Renal cortical epithelial cell (primary cell): Measurements from ENCODE around the gene KCNE4. TPM values are rescaled to one million over a fixed set of nuclear protein-coding genes. Genes with fewer than 3 reads are reported as not detected.
"Not testable (repeated sequence)": the region's sequence is repeated elsewhere in the genome, so short reads cannot be mapped to it uniquely, and the experiment has no call there.

Experiments used
- DNase-seq: peaks from one replicate; pipeline ENCODE4 v3.0.0-alpha.2; 2011; ENCODE audit warnings: low read depth
- total RNA-seq: library from RNA; depleted of rRNA; stranded (reverse); fragments of >200 nt; gene quantifications from 2 replicates; pipeline ENCODE4 v1.2.3, GENCODE V29; 2014

KCNE4 gene
- total RNA-seq, 1 donor from 2014 or later = 0.05 TPM

- no peak for DNase-seq
These were observed 4.9 kb downstream of the KCNE4 start for GRCh38 chr2:223056701-223057418.

GRCh38 chr2:223057569-223057968, 5.6 kb downstream of the KCNE4 start:
- DNase-seq = no peak

DNA sequence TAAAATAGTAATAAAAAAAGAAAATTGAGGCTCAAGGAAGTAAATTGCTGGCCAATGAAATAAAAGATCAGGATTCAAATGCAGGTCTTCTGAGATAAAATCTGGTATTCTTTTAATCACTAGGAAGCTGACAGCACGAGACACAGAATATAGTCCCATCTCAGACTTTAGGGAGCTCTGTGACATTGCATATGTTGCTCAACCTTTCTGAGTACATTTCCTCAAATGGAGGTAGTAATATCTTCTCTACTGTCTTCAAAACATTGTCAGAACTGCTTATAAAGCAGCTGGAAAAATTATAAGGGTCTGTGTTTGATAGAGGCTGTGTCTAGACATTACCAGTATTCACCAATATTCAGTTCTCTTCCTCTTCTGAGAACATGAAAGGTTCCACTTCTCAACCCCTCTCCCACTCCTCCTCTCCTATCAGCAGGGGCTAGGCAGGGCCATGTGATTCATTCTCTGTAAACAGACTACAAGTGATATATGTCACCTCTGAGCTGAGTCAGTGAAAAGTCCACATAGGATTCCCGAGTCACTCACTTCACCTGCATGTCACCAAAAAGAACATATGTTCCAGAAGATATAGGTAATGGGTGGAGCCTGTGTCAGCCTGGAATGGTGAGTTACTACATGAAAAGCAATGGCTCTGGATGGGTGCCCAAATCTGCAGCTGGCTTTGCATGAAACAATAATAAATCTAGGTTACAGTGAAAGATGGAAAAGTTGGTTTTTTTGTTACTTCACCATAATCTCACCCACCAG, 7.1 kb downstream of the KCNE4 start:
- no peak for DNase-seq

DNA sequence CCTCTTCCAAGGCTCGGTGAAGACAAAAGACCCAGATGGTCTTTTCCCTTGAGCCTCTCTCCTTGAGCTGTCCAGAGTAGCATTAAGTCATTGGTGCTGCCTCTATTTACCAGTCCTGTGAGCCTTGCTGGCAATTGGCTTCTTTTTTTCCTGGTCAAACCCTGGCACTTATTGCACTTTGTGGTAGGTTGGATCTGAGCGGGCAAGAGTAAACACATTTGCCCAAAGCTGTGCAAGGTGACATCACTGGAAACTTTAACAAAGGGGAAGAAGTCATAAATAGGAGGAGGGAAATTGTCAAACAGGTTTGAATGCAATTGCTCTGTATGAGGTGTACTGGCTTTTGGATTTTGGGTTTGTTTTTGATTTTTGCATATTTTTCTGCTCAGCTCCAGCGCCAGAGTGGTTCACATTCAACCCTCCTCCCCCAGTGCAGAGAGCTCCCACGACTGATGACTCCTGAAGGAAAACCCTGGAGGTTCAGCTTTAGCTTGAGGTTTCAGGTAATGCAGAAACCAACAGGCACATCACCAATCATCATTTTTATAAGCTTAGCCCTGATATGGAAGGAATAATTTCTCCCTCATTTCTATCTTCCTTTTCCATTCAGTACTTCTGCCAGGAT, 8.3 kb downstream of the KCNE4 start:
- DNase-seq = no peak

GRCh38 chr2:223062396-223062795, 10.4 kb downstream of the KCNE4 start:
- no peak for DNase-seq

GRCh38 chr2:223065107-223065506, 13.1 kb downstream of the KCNE4 start:
- DNase-seq = no peak

- DNase-seq = no peak
These were observed 14.7 kb downstream of the KCNE4 start for GRCh38 chr2:223066721-223067120.

DNA sequence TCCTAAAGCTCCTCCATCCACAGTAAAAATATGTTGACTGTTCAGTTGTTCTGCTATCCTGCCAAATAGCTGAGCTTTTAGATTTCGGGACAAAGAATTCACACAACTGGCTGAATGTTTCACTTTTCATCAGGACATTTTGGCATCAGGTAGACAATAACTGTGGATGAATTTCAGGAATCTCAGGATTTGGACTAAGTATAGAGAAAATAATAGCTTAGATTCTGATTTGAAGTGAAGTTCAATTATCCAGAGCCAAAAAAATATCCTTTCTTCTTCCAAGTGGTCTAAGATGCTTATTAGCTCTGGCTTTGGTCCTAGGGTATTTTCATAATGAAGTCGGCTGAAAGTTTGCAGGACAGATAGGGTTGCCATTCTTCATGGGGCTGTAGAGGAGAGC, 16.1 kb downstream of the KCNE4 start:
- no peak for DNase-seq

DNA sequence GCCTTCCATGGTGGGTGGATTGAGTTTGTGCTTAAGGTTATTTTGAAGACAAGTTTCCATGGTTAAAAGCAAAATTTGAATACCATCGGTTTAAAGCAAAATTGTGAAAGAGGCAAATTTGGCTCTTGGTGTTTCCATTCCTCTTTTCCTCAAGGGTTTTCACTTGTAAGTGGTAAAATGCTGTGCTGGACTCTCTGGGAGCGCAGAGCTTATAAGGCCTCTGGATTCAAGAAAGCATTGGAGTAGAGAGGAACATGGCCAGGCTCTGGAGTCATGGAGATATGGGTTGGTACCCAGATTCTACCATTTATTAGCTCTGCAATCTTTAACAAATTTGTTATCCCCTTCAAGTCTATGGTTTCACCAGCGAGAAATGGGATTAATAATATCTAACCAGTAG, 17.5 kb downstream of the KCNE4 start:
- no peak for DNase-seq

DNA sequence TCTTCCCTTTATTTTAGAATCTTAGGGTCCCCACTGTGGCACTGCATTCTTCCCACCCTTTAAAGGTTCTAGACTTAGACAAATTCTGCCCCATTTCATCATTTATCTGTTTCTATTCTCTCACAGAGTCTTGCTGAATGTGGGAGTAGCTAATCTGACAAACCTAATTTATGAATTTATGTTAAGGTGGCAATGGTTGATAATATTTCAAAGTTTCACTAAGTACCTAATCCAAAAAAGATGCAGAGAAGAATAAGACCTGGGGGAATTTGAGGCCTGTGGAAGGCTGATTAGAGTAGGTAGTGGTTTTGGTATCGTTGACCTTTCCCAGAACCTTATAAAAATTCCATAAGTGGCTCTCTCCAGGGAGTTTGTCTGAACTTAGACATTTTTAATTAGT, 18.0 kb downstream of the KCNE4 start:
- no peak for DNase-seq

- no peak for DNase-seq
These were observed 19.1 kb downstream of the KCNE4 start for GRCh38 chr2:223071139-223071538.

GRCh38 chr2:223072826-223073225, 20.8 kb downstream of the KCNE4 start:
- no peak for DNase-seq

GRCh38 chr2:223075301-223076270, 23.6 kb downstream of the KCNE4 start:
- DNase-seq = peak; percentile 37

- peak; percentile 49 for DNase-seq
These were observed 24.6 kb downstream of the KCNE4 start for GRCh38 chr2:223076573-223076972.

- no peak for DNase-seq
These were observed 26.5 kb downstream of the KCNE4 start for GRCh38 chr2:223078482-223078881.

DNA sequence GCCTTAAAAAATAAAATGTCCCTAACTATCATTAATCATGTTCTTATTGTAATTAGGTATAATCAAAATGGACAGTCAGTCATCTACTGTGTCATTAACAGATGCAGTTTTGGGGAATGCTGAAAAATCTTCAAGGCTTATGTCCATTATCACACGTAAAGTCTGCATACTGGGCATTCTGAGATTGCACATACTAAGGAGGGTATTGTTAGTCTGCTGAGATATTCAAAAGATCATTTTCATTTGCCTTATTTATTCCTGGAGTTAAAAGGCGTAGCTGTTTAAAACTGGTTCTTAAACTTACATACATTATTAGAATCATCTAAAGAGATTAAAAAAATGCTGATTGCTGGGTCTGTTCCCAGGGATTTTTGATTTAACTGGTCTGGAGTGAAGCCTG, 27.4 kb downstream of the KCNE4 start:
- no peak for DNase-seq

- no peak for DNase-seq
These were observed 27.9 kb downstream of the KCNE4 start for GRCh38 chr2:223079925-223080324.

DNA sequence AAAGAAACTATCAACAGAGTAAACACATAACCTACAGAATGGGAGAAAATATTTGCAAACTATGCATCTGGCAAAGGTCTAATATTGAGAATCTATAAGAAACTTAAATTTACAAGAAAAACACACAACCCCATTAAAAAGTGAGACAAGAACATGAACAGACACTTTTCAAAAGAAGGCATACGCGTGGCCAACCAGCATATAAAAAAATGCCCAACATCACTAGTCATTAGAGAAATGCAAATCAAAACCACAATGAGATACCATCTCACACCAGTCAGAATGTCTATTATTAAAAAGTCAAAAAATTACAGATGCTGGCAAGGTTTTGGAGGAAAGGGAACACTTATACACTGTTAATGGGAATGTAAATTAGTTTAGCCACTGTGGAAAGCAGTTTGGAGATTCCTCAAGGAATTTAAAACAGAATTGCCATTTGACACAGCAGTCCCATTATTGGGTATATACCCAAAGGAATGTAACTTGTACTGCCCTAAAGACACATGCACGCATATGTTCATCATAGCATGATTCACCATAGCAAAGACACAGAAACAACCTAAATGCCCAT, 28.9 kb downstream of the KCNE4 start:
- DNase-seq = not testable (repeated sequence)

DNA sequence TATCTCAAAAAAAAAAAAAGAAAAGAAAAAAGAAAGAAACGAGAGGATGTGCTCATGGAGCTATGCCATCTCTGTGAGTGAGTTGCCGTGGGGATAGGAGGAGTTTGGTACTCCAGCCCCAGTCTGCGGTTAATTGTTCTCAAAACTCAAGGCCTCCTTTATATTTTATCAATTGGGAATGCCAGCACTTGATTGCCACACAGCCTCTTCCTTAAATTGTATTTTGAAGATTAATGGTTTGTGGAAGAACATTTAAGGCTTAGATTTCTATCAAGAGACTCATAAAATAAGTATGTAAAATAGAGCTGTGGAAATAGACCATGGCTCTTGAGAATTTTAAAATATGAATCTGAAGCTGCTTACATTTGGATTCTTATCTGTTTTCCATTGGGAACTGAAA, 29.8 kb downstream of the KCNE4 start:
- no peak for DNase-seq

DNA sequence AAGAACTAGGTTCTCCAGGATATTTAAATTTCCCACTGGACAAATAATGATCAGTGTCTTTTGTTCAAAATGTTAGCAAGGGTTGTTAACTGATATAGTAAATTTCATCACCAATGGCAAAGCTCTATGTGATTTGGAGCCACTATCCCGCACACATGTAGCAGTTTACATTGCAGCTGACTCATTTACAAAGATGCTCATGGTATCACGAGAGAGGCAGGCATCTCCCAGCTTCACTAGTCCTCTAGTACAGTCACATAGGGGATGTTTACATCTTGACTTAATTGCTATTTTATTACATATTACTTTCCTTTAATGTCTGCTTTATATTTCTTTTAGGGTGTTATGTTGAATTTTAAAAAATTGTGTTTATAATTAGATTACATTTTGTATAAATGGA, 30.7 kb downstream of the KCNE4 start:
- DNase-seq = no peak

- no peak for DNase-seq
These were observed 31.5 kb downstream of the KCNE4 start for GRCh38 chr2:223083402-223084070.
